Measurements from ENCODE around the gene LCP1.
"Not testable (repeated sequence)": the region's sequence is repeated elsewhere in the genome, so short reads cannot be mapped to it uniquely, and the experiment has no call there.

Gene LCP1

DNA sequence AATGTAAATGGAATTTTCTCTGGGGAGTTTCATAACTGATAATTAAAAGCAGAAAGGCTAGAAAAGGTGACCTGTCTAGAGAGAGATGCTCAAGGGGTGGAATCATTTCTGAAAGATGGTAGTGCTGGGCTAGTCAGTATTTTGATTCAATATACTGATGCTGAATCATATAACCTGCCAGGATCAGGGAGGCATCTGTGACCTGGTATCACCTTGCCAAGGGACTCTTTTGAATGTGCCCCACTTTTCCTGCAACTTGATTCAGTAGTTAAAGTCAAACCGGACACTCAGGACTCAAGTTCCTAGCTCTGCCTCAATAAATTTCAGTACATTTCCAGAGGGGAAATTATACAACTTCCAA lies 15.8 kb downstream of the LCP1 start:
- Histone ChIP-seq H3K4me1 (ENCODE audit: control extremely low read depth in 1 of 4, control insufficient read depth in 4 of 4, insufficient read depth in 4 of 4, low read length in 3 of 4) (peaks cover 42 to 69% (median 63%) of the 10 kb centered on the region in 4 experiments), H3K27ac (ENCODE audit: insufficient read depth in 1 of 2, low read depth in 1 of 2, low read length in 2 of 2, poor library complexity in 1 of 2, severe bottlenecking in 2 of 2) (peak overlapping the region in 1 of 2 experiments; percentile 29), H3K4me3 (ENCODE audit: control insufficient read depth in 1 of 7, extremely low read depth in 1 of 7, insufficient read depth in 4 of 7, low read depth in 2 of 7, low read length in 6 of 7) (no peak overlapping the region), H3K36me3 (ENCODE audit: control insufficient read depth in 4 of 4, insufficient read depth in 4 of 4, low read length in 3 of 4) (peaks cover 3 to 37% (median 6%) of the 10 kb centered on the region in 4 experiments), H3K27me3 (replicated peaks in 2 of 5; ENCODE audit: control insufficient read depth in 4 of 5, insufficient read depth in 5 of 5, low read length in 4 of 5) (no peaks in the 10 kb centered on the region), H3K9me3 (ENCODE audit: control extremely low read depth in 1 of 5, control insufficient read depth in 4 of 5, insufficient read depth in 2 of 5, low read depth in 1 of 5, low read length in 4 of 5) (no peaks in the 10 kb centered on the region)
- no CpG with 5 or more reads among the region's 1 CpG for WGBS (ENCODE audit: insufficient coverage)
- POLR2A ChIA-PET = no interaction called here
- CTCF ChIA-PET = interaction anchor here (1.4 to 1.8 kb wide), 2 partner anchors 8 to 37 kb away, joined by 4 read pairs; no protein-coding TSS in a partner anchor
- no peak for DNase-seq

DNA sequence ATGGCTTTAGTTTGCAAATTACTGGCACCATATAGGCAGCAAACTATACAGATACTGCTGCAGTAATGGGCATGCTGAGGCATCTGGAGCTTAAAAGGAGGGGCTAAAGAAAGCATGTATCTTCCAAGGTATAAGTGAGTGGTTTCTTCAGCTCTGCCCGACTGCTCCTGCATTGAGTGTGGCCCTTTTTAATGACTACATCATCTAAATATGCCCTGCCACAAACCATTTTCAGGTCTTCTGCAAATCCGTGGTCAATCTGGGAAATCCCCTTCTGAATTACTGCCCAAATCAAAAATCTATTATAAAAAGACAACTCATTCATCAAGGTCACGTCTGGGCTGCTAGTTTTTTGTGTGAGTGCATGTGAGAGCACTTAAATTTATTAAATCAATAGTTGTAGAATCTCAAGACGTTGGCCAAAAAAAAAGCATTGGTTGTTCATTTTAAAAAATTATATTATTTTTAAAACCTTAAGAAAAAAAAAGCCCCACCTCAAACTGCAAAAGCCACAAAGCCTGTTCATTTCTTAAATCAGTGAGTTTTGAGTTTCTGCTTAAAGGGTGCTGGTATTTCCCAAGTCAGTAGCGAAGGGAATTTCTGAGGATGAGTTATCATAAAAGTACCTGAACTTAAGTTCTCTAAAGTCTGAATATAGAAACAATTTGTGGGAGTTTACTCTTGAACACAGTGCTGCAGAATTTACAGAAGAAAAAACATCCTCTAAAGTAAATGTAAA lies 16.3 kb downstream of the LCP1 start:
- POLR2A ChIA-PET = interaction anchor here (0.6 kb wide), 1 partner anchor 122 kb away, joined by 3 read pairs; no protein-coding TSS in a partner anchor
- Histone ChIP-seq H3K4me1 (ENCODE audit: control extremely low read depth in 1 of 4, control insufficient read depth in 4 of 4, insufficient read depth in 4 of 4, low read length in 3 of 4) (peaks cover 42 to 68% (median 60%) of the 10 kb centered on the region in 4 experiments), H3K36me3 (ENCODE audit: control insufficient read depth in 4 of 4, insufficient read depth in 4 of 4, low read length in 3 of 4) (peaks cover 3 to 36% (median 6%) of the 10 kb centered on the region in 4 experiments), H3K27me3 (replicated peaks in 2 of 5; ENCODE audit: control insufficient read depth in 4 of 5, insufficient read depth in 5 of 5, low read length in 4 of 5) (no peaks in the 10 kb centered on the region), H3K4me3 (ENCODE audit: control insufficient read depth in 1 of 7, extremely low read depth in 1 of 7, insufficient read depth in 4 of 7, low read depth in 2 of 7, low read length in 6 of 7) (no peak overlapping the region), H3K27ac (ENCODE audit: insufficient read depth in 1 of 2, low read depth in 1 of 2, low read length in 2 of 2, poor library complexity in 1 of 2, severe bottlenecking in 2 of 2) (peak overlapping the region in 1 of 2 experiments; percentile 29), H3K9me3 (ENCODE audit: control extremely low read depth in 1 of 5, control insufficient read depth in 4 of 5, insufficient read depth in 2 of 5, low read depth in 1 of 5, low read length in 4 of 5) (no peaks in the 10 kb centered on the region)
- peak in 2 of 3 donors; percentile 77 to 81 for DNase-seq
- 0% methylated on average over 1 of the region's 5 CpGs for WGBS (ENCODE audit: insufficient coverage)
- CTCF ChIA-PET = interaction anchor here (1.4 kb wide), 1 partner anchor 13 kb away, joined by 3 read pairs; no protein-coding TSS in a partner anchor

DNA sequence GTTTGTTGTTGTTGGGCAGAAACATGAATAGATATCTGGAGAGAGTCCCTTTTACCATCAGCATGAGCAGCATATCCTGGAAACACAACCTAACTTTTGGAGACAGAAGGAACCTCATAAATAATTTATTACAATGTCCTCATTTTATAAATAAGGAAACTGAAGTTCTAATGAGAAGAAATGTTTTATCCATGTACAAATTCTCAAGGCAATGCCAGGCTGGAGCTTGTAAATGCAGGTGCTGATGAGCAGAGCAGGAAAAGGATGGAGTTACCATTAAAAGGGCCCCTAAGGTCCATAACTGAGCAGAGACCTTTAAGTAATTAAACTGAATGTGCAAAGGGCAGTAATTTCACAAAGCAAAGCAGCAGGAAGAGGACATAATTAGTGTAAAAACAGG lies 17.3 kb downstream of the LCP1 start:
- ChIA-PET CTCF (interaction anchor here (1.4 kb wide), 1 partner anchor 14 kb away, joined by 3 read pairs; no protein-coding TSS in a partner anchor), POLR2A (no interaction called here)
- no peaks in the 10 kb centered on the region for H3K9me3 ChIP-seq (ENCODE audit: control extremely low read depth in 1 of 5, control insufficient read depth in 4 of 5, insufficient read depth in 2 of 5, low read depth in 1 of 5, low read length in 4 of 5)
- no peaks in the 10 kb centered on the region for H3K27me3 ChIP-seq (replicated peaks in 2 of 5; ENCODE audit: control insufficient read depth in 4 of 5, insufficient read depth in 5 of 5, low read length in 4 of 5)
- DNase-seq = no peak
- peaks cover 2 to 32% (median 3%) of the 10 kb centered on the region in 4 experiments for H3K36me3 ChIP-seq (ENCODE audit: control insufficient read depth in 4 of 4, insufficient read depth in 4 of 4, low read length in 3 of 4)
- H3K4me3 ChIP-seq (ENCODE audit: control insufficient read depth in 1 of 7, extremely low read depth in 1 of 7, insufficient read depth in 4 of 7, low read depth in 2 of 7, low read length in 6 of 7) = no peak overlapping the region
- H3K4me1 ChIP-seq (ENCODE audit: control extremely low read depth in 1 of 4, control insufficient read depth in 4 of 4, insufficient read depth in 4 of 4, low read length in 3 of 4) = peaks cover 43 to 68% (median 58%) of the 10 kb centered on the region in 4 experiments
- peak overlapping the region in 1 of 2 experiments; percentile 57 for H3K27ac ChIP-seq (ENCODE audit: insufficient read depth in 1 of 2, low read depth in 1 of 2, low read length in 2 of 2, poor library complexity in 1 of 2, severe bottlenecking in 2 of 2)

DNA sequence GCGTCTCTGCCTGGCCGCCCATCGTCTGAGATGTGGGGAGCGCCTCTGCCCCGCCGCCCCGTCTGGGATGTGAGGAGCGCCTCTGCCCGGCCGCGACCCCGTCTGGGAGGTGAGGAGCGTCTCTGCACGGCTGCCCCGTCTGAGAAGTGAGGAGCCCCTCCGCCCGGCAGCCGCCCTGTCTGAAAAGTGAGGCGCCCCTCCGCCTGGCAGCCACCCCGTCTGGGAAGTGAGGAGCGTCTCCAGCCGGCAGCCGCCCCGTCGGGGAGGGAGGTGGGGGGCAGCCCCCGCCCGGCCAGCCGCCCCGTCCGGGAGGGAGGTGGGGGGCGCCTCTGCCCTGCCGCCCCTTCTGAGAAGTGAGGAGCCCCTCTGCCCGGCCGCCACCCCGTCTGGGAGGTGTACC lies 19.2 kb downstream of the LCP1 start:
- POLR2A ChIA-PET; H3K27ac ChIP-seq (ENCODE audit: insufficient read depth in 1 of 2, low read depth in 1 of 2, low read length in 2 of 2, poor library complexity in 1 of 2, severe bottlenecking in 2 of 2); H3K4me3 ChIP-seq (ENCODE audit: control insufficient read depth in 1 of 7, extremely low read depth in 1 of 7, insufficient read depth in 4 of 7, low read depth in 2 of 7, low read length in 6 of 7); DNase-seq; H3K9me3 ChIP-seq (ENCODE audit: control extremely low read depth in 1 of 5, control insufficient read depth in 4 of 5, insufficient read depth in 2 of 5, low read depth in 1 of 5, low read length in 4 of 5); H3K27me3 ChIP-seq (replicated peaks in 2 of 5; ENCODE audit: control insufficient read depth in 4 of 5, insufficient read depth in 5 of 5, low read length in 4 of 5): not testable (repeated sequence)
- peaks cover 27 to 49% (median 40%) of the 10 kb centered on the region in 4 experiments for H3K4me1 ChIP-seq (ENCODE audit: control extremely low read depth in 1 of 4, control insufficient read depth in 4 of 4, insufficient read depth in 4 of 4, low read length in 3 of 4)
- CTCF ChIA-PET = interaction anchor here (1.3 to 6.3 kb wide), 2 partner anchors 116 to 128 kb away, joined by 3 to 45 read pairs; no protein-coding TSS in a partner anchor
- 97% methylated on average over 22 of the region's 36 CpGs for WGBS (ENCODE audit: insufficient coverage)
- peaks cover 10 to 42% (median 19%) of the 10 kb centered on the region in 4 experiments for H3K36me3 ChIP-seq (ENCODE audit: control insufficient read depth in 4 of 4, insufficient read depth in 4 of 4, low read length in 3 of 4)

DNA sequence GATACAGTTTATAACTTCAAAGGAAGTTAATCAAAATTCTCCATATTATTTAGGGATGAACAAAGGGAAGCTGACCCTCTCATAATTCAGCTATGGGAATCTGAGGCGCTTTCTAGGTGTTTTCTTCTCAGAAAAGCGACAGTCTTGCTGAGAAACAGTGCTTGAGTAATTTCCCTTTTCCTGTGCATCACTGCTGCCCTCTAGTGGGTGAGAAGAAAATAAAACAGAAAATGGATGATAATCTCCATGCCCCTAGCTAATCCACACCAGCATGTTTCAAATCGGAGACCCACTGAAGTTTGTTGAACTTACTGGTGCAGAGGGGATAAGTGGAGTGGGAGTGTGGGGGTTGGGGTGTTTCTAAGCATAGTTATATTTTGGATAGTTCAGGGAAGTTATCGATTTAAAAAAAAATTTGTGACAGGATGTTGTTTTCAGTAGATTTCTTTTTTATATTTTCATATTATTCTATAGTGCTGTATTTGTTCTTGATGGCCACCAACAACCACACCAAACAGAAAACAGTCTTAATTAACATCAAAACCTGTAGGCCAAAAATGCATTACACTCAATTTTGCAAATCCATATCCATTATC lies 21.4 kb downstream of the LCP1 start:
- Histone ChIP-seq H3K27ac (ENCODE audit: insufficient read depth in 1 of 2, low read depth in 1 of 2, low read length in 2 of 2, poor library complexity in 1 of 2, severe bottlenecking in 2 of 2) (peak overlapping the region in 1 of 2 experiments; percentile 28), H3K4me3 (ENCODE audit: control insufficient read depth in 1 of 7, extremely low read depth in 1 of 7, insufficient read depth in 4 of 7, low read depth in 2 of 7, low read length in 6 of 7) (peak overlapping the region in 1 of 7 experiments; percentile 40), H3K27me3 (replicated peaks in 2 of 5; ENCODE audit: control insufficient read depth in 4 of 5, insufficient read depth in 5 of 5, low read length in 4 of 5) (no peaks in the 10 kb centered on the region), H3K9me3 (ENCODE audit: control extremely low read depth in 1 of 5, control insufficient read depth in 4 of 5, insufficient read depth in 2 of 5, low read depth in 1 of 5, low read length in 4 of 5) (no peaks in the 10 kb centered on the region), H3K4me1 (ENCODE audit: control extremely low read depth in 1 of 4, control insufficient read depth in 4 of 4, insufficient read depth in 4 of 4, low read length in 3 of 4) (peaks cover 21 to 29% (median 25%) of the 10 kb centered on the region in 4 experiments), H3K36me3 (ENCODE audit: control insufficient read depth in 4 of 4, insufficient read depth in 4 of 4, low read length in 3 of 4) (peaks cover 15 to 51% (median 30%) of the 10 kb centered on the region in 4 experiments)
- CTCF ChIA-PET = interaction anchor here (0.9 to 6.3 kb wide), 20 partner anchors 10 to 561 kb away, joined by 3 to 55 read pairs (median 5); no protein-coding TSS in a partner anchor
- peak; percentile 84 to 88 (median 84) for DNase-seq
- 0% methylated on average over 2 of the region's 4 CpGs for WGBS (ENCODE audit: insufficient coverage)
- POLR2A ChIA-PET = no interaction called here

DNA sequence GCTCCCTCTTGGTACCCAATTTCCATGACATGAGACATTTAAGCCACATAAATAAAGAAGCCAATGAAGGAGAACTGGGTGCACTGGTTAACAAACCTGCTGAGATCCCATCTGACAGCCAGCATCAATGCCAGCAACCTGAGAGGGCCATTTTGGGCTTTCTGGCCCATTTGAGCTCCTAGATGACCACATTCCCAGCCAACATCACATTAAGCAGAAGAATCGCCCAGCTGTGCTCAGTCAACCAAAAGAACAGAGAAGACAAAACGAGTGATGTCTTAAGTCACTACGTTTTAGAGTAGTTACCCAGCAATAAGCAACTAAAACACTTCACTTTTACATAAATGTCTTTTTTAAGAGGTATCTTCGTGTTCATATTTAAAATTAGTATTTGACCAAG lies 21.9 kb downstream of the LCP1 start:
- Histone ChIP-seq H3K4me3 (ENCODE audit: control insufficient read depth in 1 of 7, extremely low read depth in 1 of 7, insufficient read depth in 4 of 7, low read depth in 2 of 7, low read length in 6 of 7) (peak overlapping the region in 1 of 7 experiments; percentile 40), H3K27me3 (replicated peaks in 2 of 5; ENCODE audit: control insufficient read depth in 4 of 5, insufficient read depth in 5 of 5, low read length in 4 of 5) (no peaks in the 10 kb centered on the region), H3K9me3 (ENCODE audit: control extremely low read depth in 1 of 5, control insufficient read depth in 4 of 5, insufficient read depth in 2 of 5, low read depth in 1 of 5, low read length in 4 of 5) (no peaks in the 10 kb centered on the region), H3K27ac (ENCODE audit: insufficient read depth in 1 of 2, low read depth in 1 of 2, low read length in 2 of 2, poor library complexity in 1 of 2, severe bottlenecking in 2 of 2) (peak overlapping the region in 1 of 2 experiments; percentile 28), H3K4me1 (ENCODE audit: control extremely low read depth in 1 of 4, control insufficient read depth in 4 of 4, insufficient read depth in 4 of 4, low read length in 3 of 4) (peaks cover 21 to 26% (median 22%) of the 10 kb centered on the region in 4 experiments), H3K36me3 (ENCODE audit: control insufficient read depth in 4 of 4, insufficient read depth in 4 of 4, low read length in 3 of 4) (peaks cover 17 to 56% (median 33%) of the 10 kb centered on the region in 4 experiments)
- no peak for DNase-seq
- POLR2A ChIA-PET = no interaction called here
- CTCF ChIA-PET = interaction anchor here (0.9 to 6.3 kb wide), 19 partner anchors 10 to 562 kb away, joined by 3 to 55 read pairs (median 5); no protein-coding TSS in a partner anchor
- WGBS (ENCODE audit: insufficient coverage) = 74% methylated on average over 3 of the region's 4 CpGs

All from common myeloid progenitor, CD34-positive (primary cell).